Vagina (tissue), 2 donors: ENCODE data around the gene PRRG2.

Experiments used
- CTCF ChIP-seq, 3 experiments: fragments of 450-650 bp in 2 of 3; fragments of 200-600 bp in 1 of 3; sonication (generic) in 1 of 3; IDR thresholded peaks; one replicate each; pipeline ENCODE4 v1.5.1; 2017 to 2019; ENCODE audit warnings: antibody characterized with exemption in 3 of 3, mild to moderate bottlenecking in 2 of 3, moderate library complexity in 2 of 3
- POLR2A ChIP-seq, 2 donors: fragments of 450-650 bp; IDR thresholded peaks; one replicate each; pipeline ENCODE4 v1.6.1; 2017; ENCODE audit warnings: antibody characterized with exemption in 2 of 2, mild to moderate bottlenecking in 2 of 2, moderate library complexity in 2 of 2
- POLR2AphosphoS5 ChIP-seq, 2 donors: sonication (generic); formaldehyde crosslinking; IDR thresholded peaks; one replicate each; pipeline ENCODE4 v1.9.0; 2017; ENCODE audit warnings: antibody characterized with exemption in 2 of 2, mild to moderate bottlenecking in 2 of 2, low read depth in 1 of 2; ENCODE audit not compliant: insufficient read depth in 1 of 2

GRCh38 chr19:49543032-49543431 is 38.1 kb upstream of the PRRG2 start:
- no peak for TF ChIP-seq CTCF (IDR thresholded peaks at IDR 0.05)
- no peak for TF ChIP-seq POLR2A (IDR thresholded peaks at IDR 0.05)
- TF ChIP-seq POLR2AphosphoS5 (IDR thresholded peaks at IDR 0.05; ENCODE audit: insufficient read depth in 1 of 2, low read depth in 1 of 2): no peak
